ENCODE measurements around the gene BSN. TPM values are rescaled to one million over a fixed set of nuclear protein-coding genes. Genes with fewer than 3 reads are reported as not detected.

Gene BSN
- total RNA-seq, 4 donors from 2014 or later: 0.37 to 0.81 (median 0.73) TPM

DNA sequence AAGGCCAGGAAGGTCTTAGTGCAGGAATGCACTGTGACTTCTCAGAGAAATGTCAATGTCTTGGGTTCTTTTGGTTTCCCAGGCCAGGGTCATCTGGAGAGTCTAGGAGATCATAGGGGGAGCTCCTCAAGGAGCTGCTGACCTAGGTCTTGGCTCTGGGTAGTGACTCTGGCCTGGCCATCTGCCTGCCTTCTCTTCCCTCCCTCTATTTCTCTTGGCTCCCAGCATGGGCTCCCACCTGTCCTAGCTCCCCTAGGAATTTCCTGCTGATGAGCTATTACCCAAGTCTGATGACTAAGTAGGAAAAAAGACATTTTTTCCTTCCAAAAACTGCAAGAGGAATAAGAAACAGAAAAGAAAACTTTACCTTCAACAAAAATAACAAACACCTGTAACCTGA lies 57.4 kb downstream of the BSN start:
- no peaks in the 10 kb centered on the region for H3K4me1 ChIP-seq
- H3K27ac ChIP-seq: no peak overlapping the region
- no peak overlapping the region for H3K4me3 ChIP-seq
- H3K9me3 ChIP-seq: no peaks in the 10 kb centered on the region
- no peaks in the 10 kb centered on the region for H3K27me3 ChIP-seq
- H3K36me3 ChIP-seq: no peaks in the 10 kb centered on the region
- no peak for ATAC-seq
- TF ChIP-seq, protein P1, sequence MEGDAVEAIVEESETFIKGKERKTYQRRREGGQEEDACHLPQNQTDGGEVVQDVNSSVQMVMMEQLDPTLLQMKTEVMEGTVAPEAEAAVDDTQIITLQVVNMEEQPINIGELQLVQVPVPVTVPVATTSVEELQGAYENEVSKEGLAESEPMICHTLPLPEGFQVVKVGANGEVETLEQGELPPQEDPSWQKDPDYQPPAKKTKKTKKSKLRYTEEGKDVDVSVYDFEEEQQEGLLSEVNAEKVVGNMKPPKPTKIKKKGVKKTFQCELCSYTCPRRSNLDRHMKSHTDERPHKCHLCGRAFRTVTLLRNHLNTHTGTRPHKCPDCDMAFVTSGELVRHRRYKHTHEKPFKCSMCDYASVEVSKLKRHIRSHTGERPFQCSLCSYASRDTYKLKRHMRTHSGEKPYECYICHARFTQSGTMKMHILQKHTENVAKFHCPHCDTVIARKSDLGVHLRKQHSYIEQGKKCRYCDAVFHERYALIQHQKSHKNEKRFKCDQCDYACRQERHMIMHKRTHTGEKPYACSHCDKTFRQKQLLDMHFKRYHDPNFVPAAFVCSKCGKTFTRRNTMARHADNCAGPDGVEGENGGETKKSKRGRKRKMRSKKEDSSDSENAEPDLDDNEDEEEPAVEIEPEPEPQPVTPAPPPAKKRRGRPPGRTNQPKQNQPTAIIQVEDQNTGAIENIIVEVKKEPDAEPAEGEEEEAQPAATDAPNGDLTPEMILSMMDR (IDR thresholded peaks at IDR 0.05): no peak
- no peak for TF ChIP-seq EP300 (IDR thresholded peaks at IDR 0.05)
- TF ChIP-seq POLR2A (IDR thresholded peaks at IDR 0.05): no peak
- no peak for TF ChIP-seq POLR2AphosphoS5 (IDR thresholded peaks at IDR 0.05)

DNA sequence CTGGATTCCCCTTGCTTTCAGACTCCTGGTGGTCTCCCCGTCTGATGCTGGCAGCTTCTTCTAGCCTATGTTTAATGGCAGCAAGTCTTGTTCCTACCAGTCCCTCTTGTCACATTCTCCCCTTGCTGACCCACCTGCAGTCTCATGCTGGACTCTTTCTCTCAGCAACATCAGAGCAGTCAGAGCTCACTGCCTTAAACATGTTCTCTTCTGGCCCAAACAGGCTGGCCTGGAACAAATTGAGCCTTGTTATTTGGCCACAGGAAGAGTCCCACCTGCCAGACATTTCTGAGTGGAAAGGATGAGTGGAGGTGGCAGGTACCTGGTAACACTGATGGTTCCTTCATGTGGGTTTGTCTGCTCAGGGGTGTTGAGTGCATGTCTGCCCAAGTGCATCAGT lies 60.7 kb downstream of the BSN start:
- ATAC-seq: no peak
- WGBS, 2 donors (ENCODE audit: low coverage in 1 of 2): 50 to 86% methylated on average over 1 of the region's 1 CpG

DNA sequence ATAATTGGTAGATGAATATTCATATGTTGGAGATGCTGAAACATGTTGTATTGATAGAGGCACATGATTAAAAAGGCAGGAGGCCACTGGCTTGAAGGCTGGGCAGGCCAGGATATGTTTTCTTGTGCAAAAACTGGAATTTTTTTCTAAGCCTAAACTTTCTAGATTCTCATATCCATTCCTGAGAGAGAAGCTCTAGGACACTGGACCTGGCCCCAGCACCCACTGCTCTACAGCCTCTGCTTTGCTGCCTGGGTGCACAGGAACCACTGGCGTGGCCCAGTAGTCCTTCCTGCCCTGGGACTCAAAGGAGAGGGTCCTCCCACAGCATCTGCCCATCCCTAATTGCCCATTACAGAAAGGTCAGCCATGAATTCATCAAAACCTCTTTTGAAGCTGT lies 61.8 kb downstream of the BSN start:
- no peak for TF ChIP-seq POLR2A (IDR thresholded peaks at IDR 0.05)
- TF ChIP-seq, protein P1 (IDR thresholded peaks at IDR 0.05): no peak
- TF ChIP-seq EP300 (IDR thresholded peaks at IDR 0.05): no peak
- TF ChIP-seq POLR2AphosphoS5 (IDR thresholded peaks at IDR 0.05): no peak
- Histone ChIP-seq H3K36me3 (no peaks in the 10 kb centered on the region), H3K27me3 (no peaks in the 10 kb centered on the region), H3K27ac (no peak overlapping the region), H3K9me3 (no peaks in the 10 kb centered on the region), H3K4me3 (no peak overlapping the region), H3K4me1 (no peaks in the 10 kb centered on the region)
- ATAC-seq: no peak
- WGBS, 2 donors (ENCODE audit: low coverage in 1 of 2): 89% methylated on average over 1 of the region's 1 CpG; no CpG with 5 or more reads in 1 of the 2 donors

More for the DNA sequence above, 60.7 kb downstream of the BSN start:
- no peaks in the 10 kb centered on the region for H3K9me3 ChIP-seq
- TF ChIP-seq POLR2A (IDR thresholded peaks at IDR 0.05) (no peak), EP300 (IDR thresholded peaks at IDR 0.05) (no peak), POLR2AphosphoS5 (IDR thresholded peaks at IDR 0.05) (no peak)
- TF ChIP-seq, protein P1 (IDR thresholded peaks at IDR 0.05): no peak
- no peaks in the 10 kb centered on the region for H3K27me3 ChIP-seq
- H3K27ac ChIP-seq: no peak overlapping the region
- no peak overlapping the region for H3K4me3 ChIP-seq
- no peaks in the 10 kb centered on the region for H3K36me3 ChIP-seq
- H3K4me1 ChIP-seq: no peaks in the 10 kb centered on the region

DNA sequence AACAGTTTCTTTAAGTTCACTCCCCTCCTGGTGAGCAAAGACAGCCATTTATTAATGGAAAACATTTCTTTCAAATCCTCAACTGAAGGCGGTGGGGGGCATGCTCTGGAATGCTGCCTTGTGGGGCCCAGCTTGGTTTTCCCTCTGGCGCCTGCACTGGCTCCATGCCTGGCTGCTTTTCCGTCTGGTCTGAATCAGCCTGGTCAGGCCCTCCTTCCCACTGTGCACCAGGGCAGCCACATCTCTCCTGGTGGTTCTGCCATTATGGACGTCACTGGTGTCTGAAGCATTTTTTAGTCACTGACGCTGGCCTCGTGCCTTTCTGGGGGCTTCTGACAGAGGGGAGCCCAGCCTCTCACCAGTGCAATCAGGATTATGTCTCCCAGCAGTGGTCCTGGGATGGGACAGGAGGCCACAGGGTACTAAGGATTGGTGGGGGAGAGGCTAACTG lies 62.2 kb downstream of the BSN start:
- H3K27ac ChIP-seq: no peak overlapping the region
- H3K27me3 ChIP-seq: no peaks in the 10 kb centered on the region
- H3K36me3 ChIP-seq: no peaks in the 10 kb centered on the region
- 47 to 54% methylated on average over 2 to 3 of the region's 6 CpGs for WGBS, 2 donors (ENCODE audit: low coverage in 1 of 2)
- ATAC-seq: no peak
- H3K4me1 ChIP-seq: no peaks in the 10 kb centered on the region
- H3K4me3 ChIP-seq: no peak overlapping the region
- H3K9me3 ChIP-seq: no peaks in the 10 kb centered on the region
- TF ChIP-seq, protein P1 (IDR thresholded peaks at IDR 0.05): no peak

DNA sequence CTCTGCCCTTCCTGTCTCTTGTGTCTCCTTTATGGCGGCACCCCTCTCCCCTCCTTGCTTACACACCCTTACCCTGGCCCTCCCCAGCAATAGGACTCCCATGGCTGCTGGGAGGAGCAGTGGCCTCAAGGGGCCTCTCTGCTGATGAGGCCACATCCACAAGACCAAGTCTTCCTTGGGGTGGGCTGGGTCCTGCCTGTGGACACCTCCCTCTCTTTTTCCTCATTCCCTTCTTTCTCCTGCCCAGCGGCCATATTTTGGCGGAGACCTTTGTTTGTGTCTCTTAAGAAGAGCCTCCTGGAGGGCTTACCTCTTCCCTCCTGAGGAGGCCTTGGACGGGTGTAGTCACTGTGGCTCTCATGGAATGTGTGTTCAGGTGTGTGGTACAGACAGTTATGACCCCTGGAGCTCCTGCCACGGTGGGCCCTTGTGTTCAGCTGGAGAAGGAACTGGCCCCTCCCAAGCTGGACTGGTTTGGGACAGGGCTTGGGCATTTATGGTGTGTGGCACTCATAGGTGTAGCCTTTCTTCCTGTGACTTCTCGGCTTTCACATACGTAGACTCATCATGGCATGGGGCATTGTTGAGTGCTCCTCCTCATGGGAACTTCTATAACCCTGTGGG lies 63.2 kb downstream of the BSN start:
- no peak overlapping the region for H3K4me3 ChIP-seq
- H3K27ac ChIP-seq: no peak overlapping the region
- H3K36me3 ChIP-seq: no peaks in the 10 kb centered on the region
- H3K27me3 ChIP-seq: no peaks in the 10 kb centered on the region
- no peaks in the 10 kb centered on the region for H3K9me3 ChIP-seq
- H3K4me1 ChIP-seq: no peaks in the 10 kb centered on the region
- TF ChIP-seq EP300 (IDR thresholded peaks at IDR 0.05) (no peak), POLR2A (IDR thresholded peaks at IDR 0.05) (no peak), POLR2AphosphoS5 (IDR thresholded peaks at IDR 0.05) (no peak)
- TF ChIP-seq, protein P1 (IDR thresholded peaks at IDR 0.05): no peak
- no peak for ATAC-seq
- 94% methylated on average over 6 of the region's 7 CpGs; no CpG with 5 or more reads in 1 of the 2 donors for WGBS, 2 donors (ENCODE audit: low coverage in 1 of 2)

Data from gastroesophageal sphincter (tissue), 4 donors.